ENCODE results near the gene INPP5A.

- TF ChIP-seq PATZ1 (CRISPR knock-in tag; IDR thresholded peaks at IDR 0.05; ENCODE audit: borderline replicate concordance) = no peak
- no peak for TF ChIP-seq OSR1 (CRISPR knock-in tag; IDR thresholded peaks at IDR 0.05)
- TF ChIP-seq, protein P1, sequence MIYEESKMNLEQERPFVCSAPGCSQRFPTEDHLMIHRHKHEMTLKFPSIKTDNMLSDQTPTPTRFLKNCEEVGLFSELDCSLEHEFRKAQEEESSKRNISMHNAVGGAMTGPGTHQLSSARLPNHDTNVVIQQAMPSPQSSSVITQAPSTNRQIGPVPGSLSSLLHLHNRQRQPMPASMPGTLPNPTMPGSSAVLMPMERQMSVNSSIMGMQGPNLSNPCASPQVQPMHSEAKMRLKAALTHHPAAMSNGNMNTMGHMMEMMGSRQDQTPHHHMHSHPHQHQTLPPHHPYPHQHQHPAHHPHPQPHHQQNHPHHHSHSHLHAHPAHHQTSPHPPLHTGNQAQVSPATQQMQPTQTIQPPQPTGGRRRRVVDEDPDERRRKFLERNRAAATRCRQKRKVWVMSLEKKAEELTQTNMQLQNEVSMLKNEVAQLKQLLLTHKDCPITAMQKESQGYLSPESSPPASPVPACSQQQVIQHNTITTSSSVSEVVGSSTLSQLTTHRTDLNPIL (CRISPR knock-in tag; IDR thresholded peaks at IDR 0.05; ENCODE audit: low read depth) = no peak
- no peak for TF ChIP-seq BACH2 (CRISPR knock-in tag; IDR thresholded peaks at IDR 0.05; ENCODE audit: borderline replicate concordance)
- no peak for TF ChIP-seq ESRRG (CRISPR knock-in tag; IDR thresholded peaks at IDR 0.05)
- TF ChIP-seq TOX (CRISPR knock-in tag; IDR thresholded peaks at IDR 0.05; ENCODE audit: borderline replicate concordance) = no peak
- TF ChIP-seq ARNTL (CRISPR knock-in tag; IDR thresholded peaks at IDR 0.05; ENCODE audit: borderline replicate concordance, low read depth) = no peak
- TF ChIP-seq TCF4 (CRISPR knock-in tag; IDR thresholded peaks at IDR 0.05; ENCODE audit: borderline replicate concordance) = no peak
- no peak for TF ChIP-seq ZNF8 (CRISPR knock-in tag; IDR thresholded peaks at IDR 0.05)
- TF ChIP-seq ZFP3 (CRISPR knock-in tag; IDR thresholded peaks at IDR 0.05) = no peak
Observed at GRCh38 chr10:132725202-132725601, 187.6 kb downstream of the INPP5A start.

All from SK-N-SH treated with all-trans-retinoic acid at 6 μM for 48 hours (cell line).